HEK293T (cell line): ENCODE data around the gene MYO16.

Experiments
- ARNT ChIP-seq: fragments of 450-650 bp; IDR thresholded peaks from 2 replicates; pipeline ENCODE4 v1.6.1; 2017; ENCODE audit warnings: mild to moderate bottlenecking
- BHLHE40 ChIP-seq: fragments of 450-650 bp; IDR thresholded peaks from 2 replicates; pipeline ENCODE4 v1.6.1; 2016; ENCODE audit warnings: mild to moderate bottlenecking, moderate library complexity, borderline replicate concordance
- CTBP1 ChIP-seq: fragments of 450-650 bp; IDR thresholded peaks from 2 replicates; pipeline ENCODE4 v1.6.1; 2016; ENCODE audit warnings: borderline replicate concordance
- FOXA1 ChIP-seq: fragments of 450-650 bp; IDR thresholded peaks from 2 replicates; pipeline ENCODE4 v1.6.1; 2016; ENCODE audit warnings: mild to moderate bottlenecking
- FOXK2 ChIP-seq: fragments of 450-650 bp; IDR thresholded peaks from 2 replicates; pipeline ENCODE4 v1.6.1; 2016; ENCODE audit warnings: mild to moderate bottlenecking
- FOXM1 ChIP-seq: fragments of 450-650 bp; IDR thresholded peaks from 2 replicates; pipeline ENCODE4 v1.6.1; 2017; ENCODE audit warnings: mild to moderate bottlenecking, borderline replicate concordance
- HDGF ChIP-seq: fragments of 450-650 bp; IDR thresholded peaks from 2 replicates; pipeline ENCODE4 v1.6.1; 2017; ENCODE audit warnings: antibody characterized with exemption, borderline replicate concordance
- L3MBTL2 ChIP-seq: fragments of 450-650 bp; conservative IDR thresholded peaks from 2 replicates; pipeline ENCODE4 v1.6.1; 2016; ENCODE audit warnings: mild to moderate bottlenecking
- LEF1 ChIP-seq: fragments of 450-650 bp; IDR thresholded peaks from 2 replicates; pipeline ENCODE4 v1.6.1; 2017; ENCODE audit warnings: mild to moderate bottlenecking, borderline replicate concordance
- NFRKB ChIP-seq: fragments of 450-650 bp; IDR thresholded peaks from 2 replicates; pipeline ENCODE4 v1.6.1; 2016; ENCODE audit warnings: mild to moderate bottlenecking, moderate library complexity
- SP1 ChIP-seq: fragments of 450-650 bp; IDR thresholded peaks from 2 replicates; pipeline ENCODE4 v1.6.1; 2017
- SUZ12 ChIP-seq: fragments of 450-650 bp; IDR thresholded peaks from 2 replicates; pipeline ENCODE4 v1.6.1; 2016; ENCODE audit warnings: mild to moderate bottlenecking
- ZNF384 ChIP-seq: fragments of 450-650 bp; IDR thresholded peaks from 2 replicates; pipeline ENCODE4 v1.6.1; 2016

DNA sequence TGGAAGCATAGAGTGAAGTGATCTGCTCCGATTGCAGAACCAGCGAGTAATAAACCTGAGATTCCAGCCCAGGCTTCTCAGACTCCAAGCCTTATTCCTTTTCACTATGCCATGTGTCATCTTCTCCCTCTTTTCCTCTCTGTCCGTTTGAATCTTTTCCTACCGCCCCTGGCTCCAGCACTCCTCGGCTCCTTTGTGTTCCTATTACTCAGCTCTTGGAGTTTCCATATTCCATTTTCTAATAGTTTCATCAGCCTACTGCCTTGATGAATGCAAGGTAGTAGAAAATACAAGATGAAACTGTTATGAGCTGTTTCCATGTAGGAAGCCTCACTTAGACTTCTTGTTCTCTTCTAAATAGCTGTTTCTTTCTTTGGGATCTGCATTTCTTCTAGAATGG is 138.6 kb downstream of the MYO16 start:
- TF ChIP-seq FOXA1 (no peak), SUZ12 (no peak), L3MBTL2 (no peak), ZNF384 (no peak), SP1 (no peak), LEF1 (no peak), NFRKB (no peak), ARNT (no peak), BHLHE40 (no peak), HDGF (no peak), CTBP1 (no peak), FOXK2 (no peak), FOXM1 (no peak)
